NT2/D1 (cell line): Measurements from ENCODE around the gene VENTX.

Experiments
- YY1 ChIP-seq: IDR thresholded peaks from 2 replicates; pipeline ENCODE4 v1.6.1; 2011; ENCODE audit not compliant: insufficient read length, insufficient read depth
- ZNF274 ChIP-seq: IDR thresholded peaks from 2 replicates; pipeline ENCODE4 v1.6.1; 2011; ENCODE audit warnings: mild to moderate bottlenecking, low read depth, low read length

GRCh38 chr10:133260895-133261725, 23.5 kb downstream of the VENTX start:
- TF ChIP-seq ZNF274, result no peak
- no peak for TF ChIP-seq YY1
